ENCODE results near the gene ELF5.

Gene ELF5

DNA sequence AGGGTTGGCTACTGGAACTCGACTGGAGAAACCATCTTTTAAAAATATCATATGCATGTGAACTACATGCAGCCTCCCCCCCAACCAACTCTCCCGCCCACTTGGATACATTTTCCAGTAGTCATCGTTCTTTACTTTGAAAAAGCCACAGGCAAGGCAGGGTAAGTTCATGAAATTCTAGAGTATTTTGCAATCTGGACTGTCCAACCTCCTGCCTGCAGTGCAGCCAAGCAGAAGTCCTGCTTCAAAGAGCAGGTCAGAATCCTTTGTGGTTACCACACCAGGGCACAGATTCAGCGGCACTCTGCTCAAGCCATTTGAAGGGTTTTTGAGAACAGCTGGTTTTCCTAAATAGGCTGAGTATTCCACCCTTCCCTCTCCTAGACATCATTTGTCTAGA is 12.1 kb downstream of the ELF5 start:
- no peak overlapping the region for H3K4me3 ChIP-seq (ENCODE audit: low read depth, low read length)
- in situ Hi-C loops (cut with HindIII; ENCODE audit: low sequenced_read_pairs) = no loop called here
- TF ChIP-seq, protein P1, sequence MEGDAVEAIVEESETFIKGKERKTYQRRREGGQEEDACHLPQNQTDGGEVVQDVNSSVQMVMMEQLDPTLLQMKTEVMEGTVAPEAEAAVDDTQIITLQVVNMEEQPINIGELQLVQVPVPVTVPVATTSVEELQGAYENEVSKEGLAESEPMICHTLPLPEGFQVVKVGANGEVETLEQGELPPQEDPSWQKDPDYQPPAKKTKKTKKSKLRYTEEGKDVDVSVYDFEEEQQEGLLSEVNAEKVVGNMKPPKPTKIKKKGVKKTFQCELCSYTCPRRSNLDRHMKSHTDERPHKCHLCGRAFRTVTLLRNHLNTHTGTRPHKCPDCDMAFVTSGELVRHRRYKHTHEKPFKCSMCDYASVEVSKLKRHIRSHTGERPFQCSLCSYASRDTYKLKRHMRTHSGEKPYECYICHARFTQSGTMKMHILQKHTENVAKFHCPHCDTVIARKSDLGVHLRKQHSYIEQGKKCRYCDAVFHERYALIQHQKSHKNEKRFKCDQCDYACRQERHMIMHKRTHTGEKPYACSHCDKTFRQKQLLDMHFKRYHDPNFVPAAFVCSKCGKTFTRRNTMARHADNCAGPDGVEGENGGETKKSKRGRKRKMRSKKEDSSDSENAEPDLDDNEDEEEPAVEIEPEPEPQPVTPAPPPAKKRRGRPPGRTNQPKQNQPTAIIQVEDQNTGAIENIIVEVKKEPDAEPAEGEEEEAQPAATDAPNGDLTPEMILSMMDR (IDR thresholded peaks at IDR 0.05; ENCODE audit: low read depth, low read length) = no peak
- peak; percentile 96 for DNase-seq (ENCODE audit: low read depth, low spot score)

DNA sequence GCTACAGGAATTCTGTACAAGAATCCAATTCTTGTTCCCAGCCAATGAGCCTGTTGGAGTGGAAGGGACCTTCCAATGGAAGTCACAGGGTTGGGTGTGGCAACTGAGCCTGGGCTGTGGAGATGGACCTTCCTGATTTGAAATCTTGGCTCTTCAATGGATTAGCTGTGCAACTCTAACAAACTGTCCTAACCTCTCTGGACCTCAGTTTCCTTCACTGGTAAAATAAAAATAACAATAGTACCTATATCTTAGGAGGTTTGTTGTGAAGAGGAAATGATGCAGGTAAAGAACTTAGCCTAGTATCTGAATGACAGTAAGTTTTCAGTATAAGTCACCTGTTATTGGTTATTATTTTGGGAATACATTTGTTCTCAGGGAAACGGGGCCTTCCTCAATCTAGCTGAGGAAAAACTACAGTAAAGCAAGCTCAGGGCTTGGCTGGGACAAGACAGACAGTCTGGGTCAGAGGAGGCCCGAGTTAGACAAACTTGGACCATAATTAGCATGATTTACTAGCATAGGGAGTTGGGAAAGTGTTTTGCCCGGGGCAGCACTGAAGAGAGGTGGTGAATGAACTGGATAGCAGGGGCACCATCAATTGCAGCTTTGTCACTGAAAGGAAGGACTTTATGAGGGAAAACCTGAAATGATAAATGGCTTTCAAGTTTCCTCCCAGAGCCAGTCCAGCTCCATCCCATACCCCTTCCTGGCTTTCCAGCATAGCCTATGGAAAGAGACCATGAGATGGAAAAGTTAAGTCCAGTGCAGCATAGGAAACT is 13.7 kb downstream of the ELF5 start:
- H3K4me3 ChIP-seq (ENCODE audit: low read depth, low read length) = no peak overlapping the region
- TF ChIP-seq, protein P1 (IDR thresholded peaks at IDR 0.05; ENCODE audit: low read depth, low read length) = no peak
- in situ Hi-C loops (cut with HindIII; ENCODE audit: low sequenced_read_pairs) = no loop called here
- no peak for DNase-seq (ENCODE audit: low read depth, low spot score)

DNA sequence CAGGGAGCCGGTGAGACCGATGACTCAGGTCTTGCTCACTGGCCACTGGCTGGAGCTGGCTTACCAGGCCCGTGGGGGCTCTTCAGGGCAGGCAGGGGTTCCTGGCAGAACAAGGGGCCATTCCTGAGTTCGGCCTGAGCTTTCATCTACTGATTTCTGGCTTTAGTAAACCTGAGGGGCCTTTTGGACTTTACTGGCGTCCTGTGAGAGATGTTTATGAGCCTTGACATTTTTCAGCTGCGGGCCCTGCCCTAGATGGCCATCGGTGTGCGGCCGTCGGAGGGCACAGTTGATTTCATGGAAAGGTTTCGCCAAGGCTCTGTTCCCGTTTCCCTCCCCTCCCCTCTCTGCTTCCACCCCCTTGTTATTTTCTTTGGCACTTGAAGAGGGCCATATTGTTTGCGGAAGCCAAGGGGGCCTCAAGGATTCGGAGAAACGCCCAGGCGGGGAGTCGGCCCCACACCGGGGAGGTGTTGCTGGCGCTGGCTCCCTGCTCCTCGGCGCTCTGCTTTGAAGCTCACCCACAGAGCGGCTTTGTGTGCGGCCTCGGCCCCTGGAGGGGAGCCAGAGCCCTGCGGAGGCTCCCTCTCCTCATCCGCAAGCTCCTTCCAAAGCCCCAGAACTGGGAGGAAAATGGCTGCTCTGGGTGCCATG is 17.7 kb downstream of the ELF5 start:
- DNase-seq (ENCODE audit: low read depth, low spot score) = peak; percentile 81
- H3K4me3 ChIP-seq (ENCODE audit: low read depth, low read length) = no peak overlapping the region
- in situ Hi-C loops (cut with HindIII; ENCODE audit: low sequenced_read_pairs) = no loop called here
- TF ChIP-seq, protein P1 (IDR thresholded peaks at IDR 0.05; ENCODE audit: low read depth, low read length) = no peak

DNA sequence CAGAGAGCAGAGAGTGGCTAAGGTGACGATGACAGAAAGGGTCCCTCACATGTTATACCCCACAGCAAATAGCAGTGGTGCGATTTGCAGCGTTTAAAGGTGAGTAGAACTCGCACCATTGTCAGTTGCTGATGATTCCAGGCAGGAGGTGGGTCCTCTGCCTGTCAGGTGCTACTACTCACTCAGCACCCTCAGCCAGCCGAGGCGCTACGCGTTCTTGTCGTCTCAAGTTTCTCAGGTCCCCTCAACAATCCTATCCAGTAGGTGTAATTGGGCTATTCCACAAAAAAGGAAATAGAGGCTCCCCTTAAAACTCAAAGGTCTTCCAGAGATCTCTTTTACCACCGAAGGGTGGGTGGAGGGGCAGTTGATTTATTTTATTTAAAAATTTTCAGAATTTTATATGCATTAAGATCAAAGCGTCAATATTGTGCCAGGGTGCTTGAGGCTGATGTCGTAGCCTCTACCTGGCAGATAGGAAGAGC is 18.3 kb downstream of the ELF5 start:
- no peak for DNase-seq (ENCODE audit: low read depth, low spot score)
- in situ Hi-C loops (cut with HindIII; ENCODE audit: low sequenced_read_pairs) = no loop called here
- no peak overlapping the region for H3K4me3 ChIP-seq (ENCODE audit: low read depth, low read length)
- TF ChIP-seq, protein P1 (IDR thresholded peaks at IDR 0.05; ENCODE audit: low read depth, low read length) = no peak

DNA sequence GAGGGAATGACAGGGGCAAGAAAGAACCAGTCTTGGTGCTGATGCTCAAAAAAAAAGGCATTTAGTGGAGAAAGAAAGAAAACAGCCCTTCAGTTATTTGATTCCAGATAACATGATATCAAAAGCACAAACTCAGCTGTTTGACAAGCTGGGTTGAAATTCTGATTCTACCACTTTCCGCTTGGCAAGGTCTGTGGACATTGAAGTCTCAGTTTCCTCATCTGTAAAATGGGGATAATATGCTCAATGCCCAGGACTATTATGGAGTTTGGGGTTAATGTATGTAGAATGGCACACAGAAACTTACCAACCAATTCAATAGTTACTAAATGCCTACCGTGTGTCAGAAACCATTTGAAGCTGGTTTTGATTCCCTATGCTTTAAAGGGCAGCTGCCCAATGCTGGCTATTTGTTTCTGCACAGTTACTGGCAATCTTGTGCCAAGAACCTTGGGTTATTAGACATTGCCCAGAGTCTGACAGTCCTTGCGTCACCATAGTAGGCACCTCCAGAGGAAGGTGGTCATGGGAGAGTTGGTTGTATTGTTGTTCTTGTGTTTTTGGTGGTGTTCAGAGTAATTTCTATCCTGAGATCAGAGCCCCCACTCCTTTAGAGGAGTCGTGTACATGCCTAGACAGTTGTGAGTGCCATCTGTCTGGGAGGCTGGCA is 19.5 kb downstream of the ELF5 start:
- TF ChIP-seq, protein P1 (IDR thresholded peaks at IDR 0.05; ENCODE audit: low read depth, low read length) = no peak
- in situ Hi-C loops (cut with HindIII; ENCODE audit: low sequenced_read_pairs) = no loop called here
- no peak overlapping the region for H3K4me3 ChIP-seq (ENCODE audit: low read depth, low read length)
- no peak for DNase-seq (ENCODE audit: low read depth, low spot score)

DNA sequence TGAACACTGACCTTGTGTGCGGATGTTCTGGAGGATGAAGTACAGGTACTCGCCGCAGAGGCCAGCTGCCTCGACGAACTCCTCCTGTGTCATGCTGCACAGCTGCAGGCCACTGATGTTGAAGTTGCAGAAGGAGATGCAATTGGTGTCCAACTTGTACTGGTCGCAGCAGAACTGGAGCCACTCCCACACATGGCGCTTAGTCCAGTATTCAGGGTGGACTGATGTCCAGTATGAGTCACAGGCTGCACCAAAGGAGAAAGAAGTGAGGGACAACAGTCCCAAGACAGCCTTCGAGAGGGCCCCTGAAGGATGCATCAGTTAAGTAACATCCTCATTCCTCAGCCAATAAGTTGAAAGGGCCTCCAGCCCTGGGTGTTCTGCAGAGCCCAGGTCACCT is 20.1 kb downstream of the ELF5 start:
- in situ Hi-C loops (cut with HindIII; ENCODE audit: low sequenced_read_pairs) = no loop called here
- TF ChIP-seq, protein P1 (IDR thresholded peaks at IDR 0.05; ENCODE audit: low read depth, low read length) = no peak
- H3K4me3 ChIP-seq (ENCODE audit: low read depth, low read length) = no peak overlapping the region
- no peak for DNase-seq (ENCODE audit: low read depth, low spot score)
